CD4-positive, alpha-beta T cell (primary cell): Measurements from ENCODE around the gene GNAO1. TPM values are rescaled to one million over a fixed set of nuclear protein-coding genes. Genes with fewer than 3 reads are reported as not detected.
A peak's percentile ranks its signal among the peaks of the same experiment; 100 is the strongest.

Source experiments
- ATAC-seq: fragments of 200-7000 bp; cut with Tn5 transposase; one replicate; pipeline ENCODE4 v1.10.0; 2022; ENCODE audit warnings: mild to moderate bottlenecking; ENCODE audit not compliant: poor library complexity
- CTCF ChIA-PET: fragments of 350-600 bp; sonication (Branson Sonifier 250); formaldehyde crosslinking; loops from one replicate; lab custom pipeline; 2021; ENCODE audit warnings: antibody characterized with exemption, inconsistent platforms; lab: Charles Lee
- POLR2A ChIA-PET: fragments of 350-600 bp; sonication (Branson Sonifier 250); formaldehyde crosslinking; loops from one replicate; lab custom pipeline; 2021; ENCODE audit warnings: antibody characterized with exemption, inconsistent platforms; lab: Charles Lee
- DNase-seq, 14 experiments: peaks; one replicate each; pipeline ENCODE4 v3.0.0-alpha.2; 2013 to 2020; ENCODE audit warnings: mixed read lengths in 2 of 14
- H3K27ac ChIP-seq, 2 donors: one replicate each; pipeline versions ENCODE4 v1.5.1 to v1.7.0; 2013; ENCODE audit warnings: low read length in 2 of 2, low read depth in 1 of 2, mild to moderate bottlenecking in 1 of 2
- H3K27me3 ChIP-seq, 2 experiments: 1 replicate in 1 of 2; 2 replicates in 1 of 2; pipeline versions ENCODE4 v1.6.1 to v1.7.0; 2013; ENCODE audit warnings: low read length in 2 of 2, control low read depth in 1 of 2, mild to moderate bottlenecking in 1 of 2, moderate library complexity in 1 of 2; ENCODE audit not compliant: insufficient read depth in 2 of 2, control insufficient read depth in 1 of 2
- H3K36me3 ChIP-seq: one replicate; pipeline ENCODE4 v1.6.1; 2013; ENCODE audit warnings: low read length, control low read depth; ENCODE audit not compliant: insufficient read depth
- H3K4me1 ChIP-seq: one replicate; pipeline ENCODE4 v1.6.1; 2013; ENCODE audit warnings: low read length, control low read depth; ENCODE audit not compliant: insufficient read depth
- H3K4me3 ChIP-seq: one replicate; pipeline ENCODE4 v1.5.1; 2013; ENCODE audit warnings: mild to moderate bottlenecking, low read length, moderate library complexity
- H3K9me3 ChIP-seq, 2 experiments: 1 replicate in 1 of 2; 2 replicates in 1 of 2; pipeline versions ENCODE4 v1.6.1 to v1.7.0; 2013; ENCODE audit warnings: low read length in 2 of 2, mild to moderate bottlenecking in 2 of 2, control low read depth in 1 of 2, moderate library complexity in 1 of 2; ENCODE audit not compliant: control insufficient read depth in 1 of 2, insufficient read depth in 1 of 2
- H3K27ac Mint-ChIP-seq: one replicate; pipeline ENCODE4 v1.8.0; 2020; ENCODE audit warnings: mixed read lengths
- H3K27me3 Mint-ChIP-seq: one replicate; pipeline ENCODE4 v1.8.0; 2021; ENCODE audit warnings: mixed read lengths
- H3K36me3 Mint-ChIP-seq: one replicate; pipeline ENCODE4 v1.8.0; 2021; ENCODE audit warnings: low read depth, mixed read lengths
- H3K4me1 Mint-ChIP-seq: one replicate; pipeline ENCODE4 v1.8.0; 2021; ENCODE audit warnings: low read depth, mixed read lengths
- H3K4me3 Mint-ChIP-seq: one replicate; pipeline ENCODE4 v1.8.0; 2020; ENCODE audit warnings: mild to moderate bottlenecking, mixed read lengths
- H3K9me3 Mint-ChIP-seq: one replicate; pipeline ENCODE4 v1.8.0; 2020; ENCODE audit warnings: mixed read lengths
- CTCF ChIP-seq: fragments of 200-600 bp; IDR thresholded peaks from one replicate; pipeline ENCODE4 v1.8.0; 2022; ENCODE audit warnings: antibody characterized with exemption, mild to moderate bottlenecking
- intact Hi-C, 2 experiments: fragments of 100-400 bp; cut with DNase I in 1 of 2; cut with micrococcal nuclease in 1 of 2; formaldehyde crosslinking; loops; one replicate each; pipeline versions ENCODE4 v1.15.1 to v1.9.0; 2023 to 2025; cut with DNase I, micrococcal nuclease
- total RNA-seq, 174 experiments: library from RNA in 2 of 174; stranded (reverse) in 2 of 174; gene quantifications; one replicate each; pipeline ENCODE4 v1.2.3 and lab custom pipeline; 2021 to 2026

GNAO1 gene
- total RNA-seq, 2 experiments from 2014 or later: 7.3 to 7.9 TPM

GRCh38 chr16:56315955-56316354, 124.7 kb downstream of the GNAO1 start:
- CTCF ChIA-PET: no interaction called here
- Mint-ChIP-seq H3K36me3 (no peaks in the 10 kb centered on the region), H3K9me3 (no peaks in the 10 kb centered on the region), H3K4me1 (no peaks in the 10 kb centered on the region), H3K4me3 (no peak overlapping the region), H3K27me3 (no peaks in the 10 kb centered on the region), H3K27ac (no peak overlapping the region)
- Histone ChIP-seq H3K27ac (no peak overlapping the region), H3K27me3 (no peaks in the 10 kb centered on the region), H3K4me3 (no peak overlapping the region), H3K9me3 (no peaks in the 10 kb centered on the region), H3K36me3 (no peaks in the 10 kb centered on the region), H3K4me1 (peaks cover 9% of the 10 kb centered on the region)
- TF ChIP-seq CTCF: no peak
- DNase-seq (no peak), ATAC-seq (no peak)
- intact Hi-C loops: loop anchor here in 1 of 2 experiments (5.0 to 10.0 kb wide), 3 partner anchors 389 to 849 kb away; no protein-coding TSS in a partner anchor
- POLR2A ChIA-PET: no interaction called here

GRCh38 chr16:56316545-56316944, 125.3 kb downstream of the GNAO1 start:
- no peaks in the 10 kb centered on the region for H3K36me3 Mint-ChIP-seq
- H3K27me3 Mint-ChIP-seq: no peaks in the 10 kb centered on the region
- ChIA-PET CTCF (no interaction called here), POLR2A (no interaction called here)
- Histone ChIP-seq H3K36me3 (no peaks in the 10 kb centered on the region), H3K4me3 (no peak overlapping the region), H3K27me3 (no peaks in the 10 kb centered on the region), H3K27ac (no peak overlapping the region), H3K4me1 (peaks cover 9% of the 10 kb centered on the region), H3K9me3 (no peaks in the 10 kb centered on the region)
- no peak overlapping the region for H3K27ac Mint-ChIP-seq
- DNase-seq (no peak), ATAC-seq (no peak)
- no peaks in the 10 kb centered on the region for H3K9me3 Mint-ChIP-seq
- intact Hi-C loops: loop anchor here in 1 of 2 experiments (5.0 to 10.0 kb wide), 3 partner anchors 388 to 849 kb away; no protein-coding TSS in a partner anchor
- no peaks in the 10 kb centered on the region for H3K4me1 Mint-ChIP-seq
- no peak for TF ChIP-seq CTCF
- H3K4me3 Mint-ChIP-seq: no peak overlapping the region

- no peaks in the 10 kb centered on the region for H3K4me1 Mint-ChIP-seq
- H3K4me3 ChIP-seq: peak overlapping the region; percentile 35
- ATAC-seq: peak; percentile 99
- no peak overlapping the region for H3K27ac ChIP-seq
- POLR2A ChIA-PET: interaction anchor here (0.7 to 1.2 kb wide), 2 partner anchors 116 to 375 kb away, joined by 3 read pairs; no protein-coding TSS in a partner anchor
- no peaks in the 10 kb centered on the region for H3K36me3 Mint-ChIP-seq
- TF ChIP-seq CTCF: peak; percentile 83
- H3K9me3 ChIP-seq: no peaks in the 10 kb centered on the region
- peak; percentile 58 to 84 (median 69) for DNase-seq
- no peak overlapping the region for H3K4me3 Mint-ChIP-seq
- H3K4me1 ChIP-seq: peaks cover 9% of the 10 kb centered on the region
- no peaks in the 10 kb centered on the region for H3K27me3 Mint-ChIP-seq
- H3K36me3 ChIP-seq: no peaks in the 10 kb centered on the region
- CTCF ChIA-PET: interaction anchor here (0.6 to 2.5 kb wide), 12 partner anchors 9 to 853 kb away, joined by 3 to 29 read pairs (median 5); no protein-coding TSS in a partner anchor
- no peaks in the 10 kb centered on the region for H3K9me3 Mint-ChIP-seq
- H3K27me3 ChIP-seq: no peaks in the 10 kb centered on the region
- H3K27ac Mint-ChIP-seq: no peak overlapping the region
- intact Hi-C loops: loop anchor here (1.0 to 10.0 kb wide), 6 partner anchors 277 to 851 kb away; no protein-coding TSS in a partner anchor
These were observed 126.9 kb downstream of the GNAO1 start for GRCh38 chr16:56317998-56318826.
